ENCODE data around the gene RALGDS.

DNA sequence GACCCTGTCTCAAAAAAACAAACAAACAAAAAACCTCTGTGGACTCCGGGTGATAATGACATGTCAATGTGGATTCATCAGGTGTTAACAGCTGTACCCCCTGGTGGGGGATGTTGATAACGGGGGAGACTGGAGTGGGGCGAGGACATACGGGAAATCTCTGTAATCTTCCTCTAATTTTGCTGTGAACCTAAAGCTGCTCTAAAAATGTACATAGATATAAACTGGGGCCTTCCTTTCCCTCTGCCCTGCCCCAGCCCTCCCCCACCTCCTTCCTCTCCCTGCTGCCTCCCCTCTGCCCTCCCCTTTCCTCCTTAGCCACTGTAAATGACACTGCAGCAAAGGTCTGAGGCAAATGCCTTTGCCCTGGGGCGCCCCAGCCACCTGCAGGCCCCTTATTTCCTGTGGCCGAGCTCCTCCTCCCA lies 60.6 kb downstream of the RALGDS start:
- TF ChIP-seq, protein P1, sequence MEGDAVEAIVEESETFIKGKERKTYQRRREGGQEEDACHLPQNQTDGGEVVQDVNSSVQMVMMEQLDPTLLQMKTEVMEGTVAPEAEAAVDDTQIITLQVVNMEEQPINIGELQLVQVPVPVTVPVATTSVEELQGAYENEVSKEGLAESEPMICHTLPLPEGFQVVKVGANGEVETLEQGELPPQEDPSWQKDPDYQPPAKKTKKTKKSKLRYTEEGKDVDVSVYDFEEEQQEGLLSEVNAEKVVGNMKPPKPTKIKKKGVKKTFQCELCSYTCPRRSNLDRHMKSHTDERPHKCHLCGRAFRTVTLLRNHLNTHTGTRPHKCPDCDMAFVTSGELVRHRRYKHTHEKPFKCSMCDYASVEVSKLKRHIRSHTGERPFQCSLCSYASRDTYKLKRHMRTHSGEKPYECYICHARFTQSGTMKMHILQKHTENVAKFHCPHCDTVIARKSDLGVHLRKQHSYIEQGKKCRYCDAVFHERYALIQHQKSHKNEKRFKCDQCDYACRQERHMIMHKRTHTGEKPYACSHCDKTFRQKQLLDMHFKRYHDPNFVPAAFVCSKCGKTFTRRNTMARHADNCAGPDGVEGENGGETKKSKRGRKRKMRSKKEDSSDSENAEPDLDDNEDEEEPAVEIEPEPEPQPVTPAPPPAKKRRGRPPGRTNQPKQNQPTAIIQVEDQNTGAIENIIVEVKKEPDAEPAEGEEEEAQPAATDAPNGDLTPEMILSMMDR (conservative IDR thresholded peaks at IDR 0.05; ENCODE audit: low read depth, low read length) = no peak
- no peak for TF ChIP-seq EZH2 (IDR thresholded peaks at IDR 0.05; ENCODE audit: borderline replicate concordance, low read depth, low read length, poor library complexity, severe bottlenecking)

Measured in A673 (cell line).